ENCODE results near the gene C17orf58. TPM values are rescaled to one million over a fixed set of nuclear protein-coding genes. Genes with fewer than 3 reads are reported as not detected.

Gene C17orf58
- total and polyA plus RNA-seq, 9 of the 15 experiments (the other 6 are each of a cell fraction or from before 2014, with no cell fraction given), result 8.6 to 37.4 (median 27.6) TPM

- TF ChIP-seq, protein P1, sequence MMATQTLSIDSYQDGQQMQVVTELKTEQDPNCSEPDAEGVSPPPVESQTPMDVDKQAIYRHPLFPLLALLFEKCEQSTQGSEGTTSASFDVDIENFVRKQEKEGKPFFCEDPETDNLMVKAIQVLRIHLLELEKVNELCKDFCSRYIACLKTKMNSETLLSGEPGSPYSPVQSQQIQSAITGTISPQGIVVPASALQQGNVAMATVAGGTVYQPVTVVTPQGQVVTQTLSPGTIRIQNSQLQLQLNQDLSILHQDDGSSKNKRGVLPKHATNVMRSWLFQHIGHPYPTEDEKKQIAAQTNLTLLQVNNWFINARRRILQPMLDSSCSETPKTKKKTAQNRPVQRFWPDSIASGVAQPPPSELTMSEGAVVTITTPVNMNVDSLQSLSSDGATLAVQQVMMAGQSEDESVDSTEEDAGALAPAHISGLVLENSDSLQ (IDR thresholded peaks at IDR 0.05), result no peak
- TF ChIP-seq XRCC3 (IDR thresholded peaks at IDR 0.05), result no peak
- TF ChIP-seq CEBPB (tag; IDR thresholded peaks at IDR 0.05), result no peak
- TF ChIP-seq BRD9 (IDR thresholded peaks at IDR 0.05; ENCODE audit: low read depth, partially characterized antibody), result peak; percentile 70
- peak; percentile 87 for TF ChIP-seq BCOR (IDR thresholded peaks at IDR 0.05)
- TF ChIP-seq, protein P2, sequence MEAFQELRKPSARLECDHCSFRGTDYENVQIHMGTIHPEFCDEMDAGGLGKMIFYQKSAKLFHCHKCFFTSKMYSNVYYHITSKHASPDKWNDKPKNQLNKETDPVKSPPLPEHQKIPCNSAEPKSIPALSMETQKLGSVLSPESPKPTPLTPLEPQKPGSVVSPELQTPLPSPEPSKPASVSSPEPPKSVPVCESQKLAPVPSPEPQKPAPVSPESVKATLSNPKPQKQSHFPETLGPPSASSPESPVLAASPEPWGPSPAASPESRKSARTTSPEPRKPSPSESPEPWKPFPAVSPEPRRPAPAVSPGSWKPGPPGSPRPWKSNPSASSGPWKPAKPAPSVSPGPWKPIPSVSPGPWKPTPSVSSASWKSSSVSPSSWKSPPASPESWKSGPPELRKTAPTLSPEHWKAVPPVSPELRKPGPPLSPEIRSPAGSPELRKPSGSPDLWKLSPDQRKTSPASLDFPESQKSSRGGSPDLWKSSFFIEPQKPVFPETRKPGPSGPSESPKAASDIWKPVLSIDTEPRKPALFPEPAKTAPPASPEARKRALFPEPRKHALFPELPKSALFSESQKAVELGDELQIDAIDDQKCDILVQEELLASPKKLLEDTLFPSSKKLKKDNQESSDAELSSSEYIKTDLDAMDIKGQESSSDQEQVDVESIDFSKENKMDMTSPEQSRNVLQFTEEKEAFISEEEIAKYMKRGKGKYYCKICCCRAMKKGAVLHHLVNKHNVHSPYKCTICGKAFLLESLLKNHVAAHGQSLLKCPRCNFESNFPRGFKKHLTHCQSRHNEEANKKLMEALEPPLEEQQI (IDR thresholded peaks at IDR 0.05), result peak; percentile 74; the same call in 1 of the 2 replicates
- peak; percentile 36; the same call in 1 of the 2 replicates for TF ChIP-seq ETV1 (tag; conservative IDR thresholded peaks at IDR 0.05; ENCODE audit: low read depth)
- TF ChIP-seq, protein P3, sequence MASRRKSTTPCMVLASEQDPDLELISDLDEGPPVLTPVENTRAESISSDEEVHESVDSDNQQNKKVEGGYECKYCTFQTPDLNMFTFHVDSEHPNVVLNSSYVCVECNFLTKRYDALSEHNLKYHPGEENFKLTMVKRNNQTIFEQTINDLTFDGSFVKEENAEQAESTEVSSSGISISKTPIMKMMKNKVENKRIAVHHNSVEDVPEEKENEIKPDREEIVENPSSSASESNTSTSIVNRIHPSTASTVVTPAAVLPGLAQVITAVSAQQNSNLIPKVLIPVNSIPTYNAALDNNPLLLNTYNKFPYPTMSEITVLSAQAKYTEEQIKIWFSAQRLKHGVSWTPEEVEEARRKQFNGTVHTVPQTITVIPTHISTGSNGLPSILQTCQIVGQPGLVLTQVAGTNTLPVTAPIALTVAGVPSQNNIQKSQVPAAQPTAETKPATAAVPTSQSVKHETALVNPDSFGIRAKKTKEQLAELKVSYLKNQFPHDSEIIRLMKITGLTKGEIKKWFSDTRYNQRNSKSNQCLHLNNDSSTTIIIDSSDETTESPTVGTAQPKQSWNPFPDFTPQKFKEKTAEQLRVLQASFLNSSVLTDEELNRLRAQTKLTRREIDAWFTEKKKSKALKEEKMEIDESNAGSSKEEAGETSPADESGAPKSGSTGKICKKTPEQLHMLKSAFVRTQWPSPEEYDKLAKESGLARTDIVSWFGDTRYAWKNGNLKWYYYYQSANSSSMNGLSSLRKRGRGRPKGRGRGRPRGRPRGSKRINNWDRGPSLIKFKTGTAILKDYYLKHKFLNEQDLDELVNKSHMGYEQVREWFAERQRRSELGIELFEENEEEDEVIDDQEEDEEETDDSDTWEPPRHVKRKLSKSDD (conservative IDR thresholded peaks at IDR 0.05; ENCODE audit: low read length), result no peak
- TF ChIP-seq ZNF696 (CRISPR knock-in tag; conservative IDR thresholded peaks at IDR 0.05), result no peak
- TF ChIP-seq CBX2 (IDR thresholded peaks at IDR 0.05; ENCODE audit: insufficient read depth, low read length, poor library complexity, severe bottlenecking), result no peak
- TF ChIP-seq HDAC2 (IDR thresholded peaks at IDR 0.05), result 0 out of 2 replicates have a peak, but pooled peaks have one; percentile 23
- 0 out of 2 replicates have a peak, but pooled peaks have one; percentile 23 for TF ChIP-seq ZC3H8 (IDR thresholded peaks at IDR 0.05)
- TF ChIP-seq ELF4 (CRISPR knock-in tag; IDR thresholded peaks at IDR 0.05), result peak; percentile 94
- TF ChIP-seq GATAD2A (IDR thresholded peaks at IDR 0.05), result 0 out of 2 replicates have a peak, but pooled peaks have one; percentile 25
- TF ChIP-seq ZNF699 (CRISPR knock-in tag; IDR thresholded peaks at IDR 0.05; ENCODE audit: insufficient replicate concordance), result no peak
- no peak for TF ChIP-seq ZNF143 (CRISPR knock-in tag; IDR thresholded peaks at IDR 0.05)
- TF ChIP-seq ZNF311 (CRISPR knock-in tag; IDR thresholded peaks at IDR 0.05), result no peak
- TF ChIP-seq, protein P4, sequence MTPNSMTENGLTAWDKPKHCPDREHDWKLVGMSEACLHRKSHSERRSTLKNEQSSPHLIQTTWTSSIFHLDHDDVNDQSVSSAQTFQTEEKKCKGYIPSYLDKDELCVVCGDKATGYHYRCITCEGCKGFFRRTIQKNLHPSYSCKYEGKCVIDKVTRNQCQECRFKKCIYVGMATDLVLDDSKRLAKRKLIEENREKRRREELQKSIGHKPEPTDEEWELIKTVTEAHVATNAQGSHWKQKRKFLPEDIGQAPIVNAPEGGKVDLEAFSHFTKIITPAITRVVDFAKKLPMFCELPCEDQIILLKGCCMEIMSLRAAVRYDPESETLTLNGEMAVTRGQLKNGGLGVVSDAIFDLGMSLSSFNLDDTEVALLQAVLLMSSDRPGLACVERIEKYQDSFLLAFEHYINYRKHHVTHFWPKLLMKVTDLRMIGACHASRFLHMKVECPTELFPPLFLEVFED (CRISPR knock-in tag; conservative IDR thresholded peaks at IDR 0.05), result peak; percentile 84; the same call in 1 of the 2 replicates
- TF ChIP-seq, protein P5, sequence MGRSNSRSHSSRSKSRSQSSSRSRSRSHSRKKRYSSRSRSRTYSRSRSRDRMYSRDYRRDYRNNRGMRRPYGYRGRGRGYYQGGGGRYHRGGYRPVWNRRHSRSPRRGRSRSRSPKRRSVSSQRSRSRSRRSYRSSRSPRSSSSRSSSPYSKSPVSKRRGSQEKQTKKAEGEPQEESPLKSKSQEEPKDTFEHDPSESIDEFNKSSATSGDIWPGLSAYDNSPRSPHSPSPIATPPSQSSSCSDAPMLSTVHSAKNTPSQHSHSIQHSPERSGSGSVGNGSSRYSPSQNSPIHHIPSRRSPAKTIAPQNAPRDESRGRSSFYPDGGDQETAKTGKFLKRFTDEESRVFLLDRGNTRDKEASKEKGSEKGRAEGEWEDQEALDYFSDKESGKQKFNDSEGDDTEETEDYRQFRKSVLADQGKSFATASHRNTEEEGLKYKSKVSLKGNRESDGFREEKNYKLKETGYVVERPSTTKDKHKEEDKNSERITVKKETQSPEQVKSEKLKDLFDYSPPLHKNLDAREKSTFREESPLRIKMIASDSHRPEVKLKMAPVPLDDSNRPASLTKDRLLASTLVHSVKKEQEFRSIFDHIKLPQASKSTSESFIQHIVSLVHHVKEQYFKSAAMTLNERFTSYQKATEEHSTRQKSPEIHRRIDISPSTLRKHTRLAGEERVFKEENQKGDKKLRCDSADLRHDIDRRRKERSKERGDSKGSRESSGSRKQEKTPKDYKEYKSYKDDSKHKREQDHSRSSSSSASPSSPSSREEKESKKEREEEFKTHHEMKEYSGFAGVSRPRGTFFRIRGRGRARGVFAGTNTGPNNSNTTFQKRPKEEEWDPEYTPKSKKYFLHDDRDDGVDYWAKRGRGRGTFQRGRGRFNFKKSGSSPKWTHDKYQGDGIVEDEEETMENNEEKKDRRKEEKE (IDR thresholded peaks at IDR 0.05; ENCODE audit: borderline replicate concordance in 1 of 2, control insufficient read depth in 1 of 2, low read depth in 2 of 2, low read length in 1 of 2), result 0 out of 4 replicates have a peak, but pooled peaks of 1 of the 2 experiments have one; percentile 39
Measured at GRCh38 chr17:67993998-67994361, 2.3 kb downstream of the C17orf58 start (continued).
